Stimulated activated CD8-positive, alpha-beta memory T cell treated with anti-CD3 and anti-CD28 coated beads, Interleukin-7, amount 100 ng/mL, for 24 hours (primary cell): ENCODE results near the gene LTBP2.
A peak's percentile ranks its signal among the peaks of the same experiment; 100 is the strongest.

Experiments used
- DNase-seq: peaks from one replicate; pipeline ENCODE4 v3.0.0-alpha.2; 2020; ENCODE audit warnings: low read depth

The LTBP2 gene

GRCh38 chr14:74612350-74613021 lies 449 bp upstream of the LTBP2 start:
- DNase-seq, result peak; percentile 56

- DNase-seq, result no peak
These were observed 979 bp downstream of the LTBP2 start for GRCh38 chr14:74610866-74611649.

GRCh38 chr14:74610199-74610865 lies 1.7 kb downstream of the LTBP2 start:
- DNase-seq, result no peak

- DNase-seq, result no peak
These were observed 2.3 kb downstream of the LTBP2 start for GRCh38 chr14:74609721-74610120.

GRCh38 chr14:74608959-74609611 lies 3.0 kb downstream of the LTBP2 start:
- DNase-seq, result peak; percentile 79

GRCh38 chr14:74606727-74607126 lies 5.3 kb downstream of the LTBP2 start:
- no peak for DNase-seq

GRCh38 chr14:74605531-74606223 lies 6.4 kb downstream of the LTBP2 start:
- DNase-seq, result no peak

GRCh38 chr14:74604911-74605310 lies 7.1 kb downstream of the LTBP2 start:
- DNase-seq, result no peak

GRCh38 chr14:74604157-74604556 lies 7.9 kb downstream of the LTBP2 start:
- no peak for DNase-seq

GRCh38 chr14:74601982-74602381 lies 10.1 kb downstream of the LTBP2 start:
- DNase-seq, result no peak

- DNase-seq, result no peak
These were observed 12.1 kb downstream of the LTBP2 start for GRCh38 chr14:74599946-74600345.

- DNase-seq, result no peak
These were observed 12.7 kb downstream of the LTBP2 start for GRCh38 chr14:74599321-74599761.

GRCh38 chr14:74596741-74597450 lies 15.1 kb downstream of the LTBP2 start:
- no peak for DNase-seq

GRCh38 chr14:74595006-74595735 lies 16.9 kb downstream of the LTBP2 start:
- no peak for DNase-seq

- no peak for DNase-seq
These were observed 17.4 kb downstream of the LTBP2 start for GRCh38 chr14:74594606-74595005.

GRCh38 chr14:74594029-74594428 lies 18.0 kb downstream of the LTBP2 start:
- no peak for DNase-seq

GRCh38 chr14:74593241-74593953 lies 18.6 kb downstream of the LTBP2 start:
- no peak for DNase-seq

- no peak for DNase-seq
These were observed 19.4 kb downstream of the LTBP2 start for GRCh38 chr14:74592476-74593201.

- DNase-seq, result no peak
These were observed 20.1 kb downstream of the LTBP2 start for GRCh38 chr14:74591899-74592298.
